ENCODE measurements around the gene SH3PXD2B. TPM values are rescaled to one million over a fixed set of nuclear protein-coding genes. Genes with fewer than 3 reads are reported as not detected.

The SH3PXD2B gene
- total and polyA plus RNA-seq, 2 donors (not counting 1 experiment from before 2014, with no cell fraction given): not detected

DNA sequence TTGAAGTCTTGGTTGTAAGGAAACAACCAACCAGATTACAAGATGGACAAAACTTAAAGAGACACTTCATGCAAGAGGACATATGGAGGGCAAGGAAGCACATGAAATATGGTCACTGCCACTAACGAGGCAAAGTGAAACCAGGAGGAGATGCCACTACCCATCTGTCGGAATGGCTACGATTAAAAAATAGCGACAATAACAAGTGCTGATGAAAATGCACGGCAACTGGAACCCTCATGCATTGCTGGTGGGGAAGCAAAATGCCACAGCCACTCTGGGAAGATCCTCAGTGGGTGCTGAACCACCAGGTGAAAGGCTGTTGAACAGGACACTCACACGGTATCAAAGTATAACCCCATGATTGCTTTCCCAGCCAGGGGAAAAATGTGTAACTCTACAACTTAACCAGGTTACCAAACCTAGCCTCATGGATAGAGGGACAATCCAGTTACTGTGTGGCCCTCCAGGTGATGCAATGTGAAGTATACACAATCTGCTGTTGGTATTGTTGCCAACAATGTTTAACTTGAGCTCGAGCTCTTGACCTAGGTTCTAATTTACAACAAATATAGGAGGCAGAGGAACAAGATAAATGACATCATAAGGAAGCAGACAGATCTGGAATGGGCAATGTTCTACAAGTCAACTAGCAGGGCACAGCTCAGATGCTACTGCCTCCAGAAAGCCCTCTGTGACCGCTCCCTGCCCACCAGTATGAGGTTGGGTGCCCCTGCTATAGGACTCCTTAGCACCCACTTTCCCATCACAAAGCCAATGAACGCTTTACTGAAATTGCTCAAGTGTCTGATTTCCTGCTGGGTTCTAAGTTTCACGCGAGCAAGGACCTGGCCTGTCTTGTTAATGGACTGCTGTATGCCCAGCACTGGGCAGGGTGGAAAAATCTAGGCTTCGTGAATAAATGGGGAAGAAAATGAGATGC, 25.8 kb downstream of the SH3PXD2B start:
- Mint-ChIP-seq H3K27ac (no peak overlapping the region), H3K9me3 (ENCODE audit: insufficient read depth) (no peaks in the 10 kb centered on the region), H3K4me3 (no peak overlapping the region), H3K27me3 (peaks cover 18% of the 10 kb centered on the region), H3K4me1 (no peaks in the 10 kb centered on the region)
- ChIA-PET POLR2A (no interaction called here), CTCF (no interaction called here)
- no peak for ATAC-seq (ENCODE audit: low read depth)
- Histone ChIP-seq H3K27ac (ENCODE audit: low read length in 2 of 2) (no peak overlapping the region), H2AFZ (ENCODE audit: insufficient read depth, low read depth, low read length, poor library complexity, severe bottlenecking) (no peak overlapping the region), H3K9me3 (ENCODE audit: control extremely low read depth in 1 of 3, control insufficient read depth in 2 of 3, insufficient read depth in 1 of 3, low read length in 2 of 3) (no peaks in the 10 kb centered on the region), H3K27me3 (replicated peaks in 1 of 4; ENCODE audit: control extremely low read depth in 1 of 4, control insufficient read depth in 3 of 4, insufficient read depth in 4 of 4, low read length in 3 of 4) (no peaks in the 10 kb centered on the region), H3K9ac (ENCODE audit: low read length) (no peak overlapping the region), H4K20me1 (ENCODE audit: control insufficient read depth, insufficient read depth, low read length, poor library complexity, severe bottlenecking) (no peaks in the 10 kb centered on the region), H3K4me2 (replicated peaks; ENCODE audit: low read depth, low read length, poor library complexity, severe bottlenecking) (no peak overlapping the region), H3K36me3 (replicated peaks in 1 of 2; ENCODE audit: control extremely low read depth in 1 of 2, control insufficient read depth in 1 of 2, extremely low read depth in 1 of 2, insufficient read depth in 2 of 2, low read length in 1 of 2) (no peaks in the 10 kb centered on the region), H3K4me3 (ENCODE audit: control extremely low read depth in 1 of 5, extremely low read depth in 1 of 5, insufficient read depth in 1 of 5, low read depth in 2 of 5, low read length in 4 of 5) (no peak overlapping the region), H3K79me2 (ENCODE audit: control insufficient read depth, insufficient read depth, low read length) (no peaks in the 10 kb centered on the region), H3K4me1 (ENCODE audit: control insufficient read depth in 2 of 2, insufficient read depth in 2 of 2, low read length in 2 of 2) (no peaks in the 10 kb centered on the region)
- DNase-seq: no peak
- 80% methylated on average over 10 of the region's 12 CpGs for WGBS (ENCODE audit: insufficient coverage)
- no peak for TF ChIP-seq CTCF (IDR thresholded peaks at IDR 0.05)
- TF ChIP-seq EZH2 (IDR thresholded peaks at IDR 0.05; ENCODE audit: borderline replicate concordance, insufficient read depth, low read depth, low read length, poor library complexity, severe bottlenecking): no peak
- intact Hi-C loops (cut with micrococcal nuclease): no loop called here

DNA sequence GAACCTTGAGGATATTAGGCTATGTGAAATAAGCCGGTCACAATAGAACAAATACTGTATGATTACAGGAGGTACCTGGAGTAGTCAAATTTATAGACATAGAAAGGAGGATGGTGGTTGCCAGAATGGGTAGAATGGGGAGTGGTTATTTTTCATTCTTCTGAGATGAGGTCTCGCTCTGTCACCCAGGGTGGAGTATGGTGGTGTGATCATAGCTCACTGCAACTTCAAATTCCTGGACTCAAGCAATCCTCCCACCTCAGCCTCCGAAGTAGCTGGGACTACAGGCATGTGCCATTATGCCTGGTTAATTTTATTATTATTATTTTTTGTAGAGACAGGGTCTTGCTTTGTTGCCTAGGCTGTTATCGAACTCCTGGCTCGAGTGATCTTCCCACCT, 27.1 kb downstream of the SH3PXD2B start:
- no peak overlapping the region for H3K4me3 ChIP-seq (ENCODE audit: control extremely low read depth in 1 of 5, extremely low read depth in 1 of 5, insufficient read depth in 1 of 5, low read depth in 2 of 5, low read length in 4 of 5)
- no peaks in the 10 kb centered on the region for H3K36me3 ChIP-seq (replicated peaks in 1 of 2; ENCODE audit: control extremely low read depth in 1 of 2, control insufficient read depth in 1 of 2, extremely low read depth in 1 of 2, insufficient read depth in 2 of 2, low read length in 1 of 2)
- no peak for TF ChIP-seq EZH2 (IDR thresholded peaks at IDR 0.05; ENCODE audit: borderline replicate concordance, insufficient read depth, low read depth, low read length, poor library complexity, severe bottlenecking)
- TF ChIP-seq CTCF (IDR thresholded peaks at IDR 0.05): no peak
- ChIA-PET CTCF (no interaction called here), POLR2A (no interaction called here)
- H3K27me3 Mint-ChIP-seq: peaks cover 17% of the 10 kb centered on the region
- no peak for ATAC-seq (ENCODE audit: low read depth)
- no peak overlapping the region for H3K9ac ChIP-seq (ENCODE audit: low read length)
- H3K27me3 ChIP-seq (replicated peaks in 1 of 4; ENCODE audit: control extremely low read depth in 1 of 4, control insufficient read depth in 3 of 4, insufficient read depth in 4 of 4, low read length in 3 of 4): no peaks in the 10 kb centered on the region
- no peaks in the 10 kb centered on the region for H3K9me3 Mint-ChIP-seq (ENCODE audit: insufficient read depth)
- no peaks in the 10 kb centered on the region for H4K20me1 ChIP-seq (ENCODE audit: control insufficient read depth, insufficient read depth, low read length, poor library complexity, severe bottlenecking)
- no peaks in the 10 kb centered on the region for H3K9me3 ChIP-seq (ENCODE audit: control extremely low read depth in 1 of 3, control insufficient read depth in 2 of 3, insufficient read depth in 1 of 3, low read length in 2 of 3)
- intact Hi-C loops (cut with micrococcal nuclease): no loop called here
- no peak overlapping the region for H3K27ac ChIP-seq (ENCODE audit: low read length in 2 of 2)
- no peak overlapping the region for H3K4me3 Mint-ChIP-seq
- no peak overlapping the region for H3K27ac Mint-ChIP-seq
- no peaks in the 10 kb centered on the region for H3K79me2 ChIP-seq (ENCODE audit: control insufficient read depth, insufficient read depth, low read length)
- DNase-seq: no peak
- WGBS (ENCODE audit: insufficient coverage): 86% methylated on average over 2 of the region's 5 CpGs
- H3K4me1 Mint-ChIP-seq: no peaks in the 10 kb centered on the region
- H2AFZ ChIP-seq (ENCODE audit: insufficient read depth, low read depth, low read length, poor library complexity, severe bottlenecking): no peak overlapping the region
- no peaks in the 10 kb centered on the region for H3K4me1 ChIP-seq (ENCODE audit: control insufficient read depth in 2 of 2, insufficient read depth in 2 of 2, low read length in 2 of 2)
- H3K4me2 ChIP-seq (replicated peaks; ENCODE audit: low read depth, low read length, poor library complexity, severe bottlenecking): no peak overlapping the region

All from B cell (primary cell).